ENCODE results near the gene CST7. TPM values are rescaled to one million over a fixed set of nuclear protein-coding genes. Genes with fewer than 3 reads are reported as not detected.

CST7 gene
- total and polyA plus RNA-seq, 2 donors (not counting 3 experiments of a cell fraction or from before 2014, with no cell fraction given) = not detected

- no peaks in the 10 kb centered on the region for H3K79me2 ChIP-seq (ENCODE audit: control insufficient read depth, insufficient read depth, low read length)
- no peak overlapping the region for H3K4me3 ChIP-seq (replicated peaks in 1 of 3; ENCODE audit: insufficient read depth in 1 of 3, low read depth in 1 of 3, low read length in 3 of 3)
- H2AFZ ChIP-seq (ENCODE audit: low read depth, low read length) = no peak overlapping the region
- H3K9me3 ChIP-seq (replicated peaks; ENCODE audit: control insufficient read depth, insufficient read depth, low read length) = no peaks in the 10 kb centered on the region
- no peaks in the 10 kb centered on the region for H3K4me1 ChIP-seq (ENCODE audit: control insufficient read depth, extremely low read depth, insufficient read depth, low read length)
- H3K27ac ChIP-seq (ENCODE audit: insufficient read depth, low read depth, low read length) = no peak overlapping the region
- ChIA-PET POLR2A (no interaction called here), CTCF (interaction anchor here (7.8 kb wide), 1 partner anchor 977 kb away, joined by 120 read pairs; no protein-coding TSS in a partner anchor)
- H3K27me3 ChIP-seq (ENCODE audit: control insufficient read depth in 2 of 2, insufficient read depth in 2 of 2, low read length in 2 of 2) = no peaks in the 10 kb centered on the region
- DNase-seq (ENCODE audit: low read depth, low spot score) = no peak
- intact Hi-C loops (cut with micrococcal nuclease) (loop anchor here (5.0 kb wide), 1 partner anchor 918 kb away; no protein-coding TSS in a partner anchor), dilution Hi-C loops (cut with MboI; ENCODE audit: extremely low pct_ligation_motif_present, low sequenced_read_pairs) (no loop called here)
- no peak for TF ChIP-seq EZH2 (IDR thresholded peaks at IDR 0.05; ENCODE audit: borderline replicate concordance, low read depth, low read length, severe bottlenecking)
- TF ChIP-seq MAX (IDR thresholded peaks at IDR 0.05; ENCODE audit: insufficient read depth, insufficient read length) = no peak
- TF ChIP-seq JUN (IDR thresholded peaks at IDR 0.05; ENCODE audit: borderline replicate concordance, insufficient read depth, insufficient read length, low read depth) = no peak
- no peak for TF ChIP-seq CTCF (IDR thresholded peaks at IDR 0.05; ENCODE audit: extremely low read depth in 1 of 2, insufficient read depth in 1 of 2, low read depth in 1 of 2, low read length in 2 of 2)
- no peak for TF ChIP-seq POLR2A (IDR thresholded peaks at IDR 0.05; ENCODE audit: low read depth, low read length)
- TF ChIP-seq POLR2AphosphoS5 (IDR thresholded peaks at IDR 0.05; ENCODE audit: insufficient read depth, low read depth, low read length) = no peak
- TF ChIP-seq FOS (IDR thresholded peaks at IDR 0.05; ENCODE audit: borderline replicate concordance, insufficient read depth, low read length) = no peak
- no peak for TF ChIP-seq MYC (IDR thresholded peaks at IDR 0.05; ENCODE audit: low read depth, low read length)
- no peak for TF ChIP-seq GATA2 (IDR thresholded peaks at IDR 0.05; ENCODE audit: insufficient read depth, insufficient read length, low read depth, low read length)
- H3K36me3 ChIP-seq (ENCODE audit: control insufficient read depth in 2 of 2, extremely low read depth in 1 of 2, insufficient read depth in 2 of 2, low read length in 2 of 2) = no peaks in the 10 kb centered on the region
- FAIRE-seq = no peak
- BruUV-seq (replicated peaks) = no TSS peak
- H3K9ac ChIP-seq (replicated peaks; ENCODE audit: extremely low read depth, insufficient read depth, low read length) = no peak overlapping the region
- H4K20me1 ChIP-seq (replicated peaks; ENCODE audit: control insufficient read depth, extremely low read depth, insufficient read depth, low read length) = no peaks in the 10 kb centered on the region
- H3K4me2 ChIP-seq (ENCODE audit: insufficient read depth, low read length) = no peak overlapping the region
- no peaks in the 10 kb centered on the region for H3K9me1 ChIP-seq (replicated peaks; ENCODE audit: control insufficient read depth, extremely low read depth, insufficient read depth, low read length)
Measured at GRCh38 chr20:24915440-24915839, 33.6 kb upstream of the CST7 start.

Data from endothelial cell of umbilical vein (primary cell).